Melanocyte of skin (primary cell): ENCODE data around the gene HSPA4. TPM values are rescaled to one million over a fixed set of nuclear protein-coding genes. Genes with fewer than 3 reads are reported as not detected.

ENCODE experiments used
- small RNA-seq, 2 donors: library from RNA; depleted of rRNA; stranded (forward); fragments of <200 nt; gene quantifications; one replicate each; pipeline ENCODE3, GENCODE V24; 2012
- total RNA-seq, 2 donors: library from RNA; depleted of rRNA; stranded (reverse); fragments of >200 nt; gene quantifications; 2 replicates each; pipeline ENCODE4 v1.2.3, GENCODE V29; 2012

Gene HSPA4
- total RNA-seq = 100 to 1,000 TPM; 134 to 187 TPM

GRCh38 chr5:133051542-133052316 is at the start of gene HSPA4:
TSS of gene HSPA4 (plus strand) at chr5:133052013. CDS start at chr5:133052251, 238 bp downstream.

GRCh38 chr5:133025804-133026663 is 25.8 kb upstream of the HSPA4 start, which contains the start of gene ZCCHC10:
TSS of gene ZCCHC10 (minus strand) at chr5:133026549. CDS start at chr5:133026537, 12 bp downstream.

Small RNA genes within 50 kb of the gene (small RNA-seq; reads per million reads assigned to genes)
- gene AC113410.1 (0 reads per million in 2 donors), gene AC113410.3 (0.06 to 0.21 reads per million in 2 donors)

Other genes with a start within 250 kb of the HSPA4 start
- not detected for gene SOWAHA, start 238.7 kb upstream of the HSPA4 start, total RNA-seq
- gene SHROOM1, start 221.4 kb upstream of the HSPA4 start, total RNA-seq = 1 to 10 TPM in 1 of 2 donors, under 1 TPM in 1; 1.00 to 4.1 TPM
- under 1 TPM; 0.33 to 0.34 TPM for gene GDF9, start 185.5 kb upstream of the HSPA4 start, total RNA-seq
- 100 to 1,000 TPM; 133 to 139 TPM for gene UQCRQ, start 185.4 kb upstream of the HSPA4 start, total RNA-seq
- gene LEAP2, start 178.3 kb upstream of the HSPA4 start, total RNA-seq = under 1 TPM in 1 of 2 donors, not detected in 1; 0.67 TPM
- gene AFF4, start 88.4 kb upstream of the HSPA4 start, total RNA-seq = 10 to 100 TPM; 82.3 to 88.8 TPM
- 10 to 100 TPM in 1 of 2 donors, 1 to 10 TPM in 1; 7.6 to 16.3 TPM for gene ZCCHC10, start 25.5 kb upstream of the HSPA4 start, total RNA-seq